SK-N-SH (cell line): ENCODE results near the gene MGLL. TPM values are rescaled to one million over a fixed set of nuclear protein-coding genes. Genes with fewer than 3 reads are reported as not detected.

Experiments
- CTCF ChIA-PET: fragments of 300-600, 350-600 bp; formaldehyde crosslinking; extraction: SDS; loops from one replicate; lab custom pipeline; 2021; lab: Yijun Ruan, JAX
- POLR2A ChIA-PET: fragments of 350-600 bp; sonication (Branson Sonifier 250); formaldehyde crosslinking; extraction: SDS; loops from one replicate; lab custom pipeline; 2020; ENCODE audit warnings: antibody characterized with exemption, inconsistent platforms; lab: Yijun Ruan, JAX
- DNase-seq: peaks from one replicate; pipeline ENCODE4 v3.0.0; 2012
- H2AFZ ChIP-seq: fragments of 200-600 bp; sonication (generic); 2 replicates; pipeline ENCODE4 v1.8.1; 2016; ENCODE audit warnings: antibody characterized with exemption, mild to moderate bottlenecking, low read depth
- H3F3A ChIP-seq: fragments of 200-600 bp; sonication (generic); replicated peaks from 2 replicates; pipeline ENCODE3; 2016; ENCODE audit warnings: antibody characterized with exemption, mild to moderate bottlenecking; ENCODE audit not compliant: insufficient read depth
- H3K27ac ChIP-seq, 2 experiments: fragments of 200-500 bp in 1 of 2; fragments of 200-600 bp in 1 of 2; sonication (Bioruptor generic) in 1 of 2; sonication (generic), shearing (Covaris generic) in 1 of 2; 2 replicates each; pipeline versions ENCODE4 v1.5.1 to v1.6.1; 2014 to 2016; ENCODE audit warnings: low read depth in 2 of 2, inconsistent platforms in 1 of 2, low read length in 1 of 2, mild to moderate bottlenecking in 1 of 2, mixed read lengths in 1 of 2
- H3K27me3 ChIP-seq: fragments of 200-600 bp; sonication (generic), shearing (Covaris generic); 2 replicates; pipeline ENCODE4 v1.6.1; 2016; ENCODE audit warnings: mixed run types; ENCODE audit not compliant: insufficient read depth
- H3K36me3 ChIP-seq, 2 experiments: fragments of 200-500 bp in 1 of 2; fragments of 200-600 bp in 1 of 2; sonication (Bioruptor generic) in 1 of 2; sonication (generic) in 1 of 2; replicated peaks in 1 of 2; 2 replicates each; pipeline versions ENCODE3 to v1.5.1; 2014 to 2016; ENCODE audit warnings: low read length in 1 of 2, mild to moderate bottlenecking in 1 of 2; ENCODE audit not compliant: insufficient read depth in 2 of 2, control insufficient read depth in 1 of 2
- H3K4me1 ChIP-seq, 2 experiments: fragments of 200-500 bp in 1 of 2; fragments of 200-600 bp in 1 of 2; sonication (Bioruptor generic) in 1 of 2; sonication (generic), shearing (Covaris generic) in 1 of 2; 2 replicates each; pipeline versions ENCODE4 v1.5.1 to v1.6.1; 2014 to 2016; ENCODE audit warnings: low read depth in 1 of 2, low read length in 1 of 2, mixed run types in 1 of 2; ENCODE audit not compliant: insufficient read depth in 2 of 2, control insufficient read depth in 1 of 2
- H3K4me2 ChIP-seq: fragments of 200-600 bp; sonication (generic), shearing (Covaris generic); 2 replicates; pipeline ENCODE4 v1.6.1; 2017; ENCODE audit warnings: mixed run types
- H3K4me3 ChIP-seq, 2 experiments: fragments of 200-500 bp in 1 of 2; fragments of 200-600 bp in 1 of 2; sonication (Bioruptor generic) in 1 of 2; sonication (generic), shearing (Covaris generic) in 1 of 2; 2 replicates each; pipeline versions ENCODE4 v1.5.1 to v1.8.1; 2014 to 2016; ENCODE audit warnings: low read depth in 2 of 2, inconsistent platforms in 1 of 2, low read length in 1 of 2, mild to moderate bottlenecking in 1 of 2, mixed read lengths in 1 of 2, moderate library complexity in 1 of 2
- H3K79me2 ChIP-seq: fragments of 200-600 bp; sonication (generic); 2 replicates; pipeline ENCODE4 v1.8.1; 2017; ENCODE audit warnings: mild to moderate bottlenecking; ENCODE audit not compliant: insufficient read depth
- H3K9ac ChIP-seq: fragments of 200-600 bp; sonication (generic); 2 replicates; pipeline ENCODE4 v1.6.1; 2017; ENCODE audit warnings: mixed run types
- H3K9me2 ChIP-seq: fragments of 200-600 bp; sonication (generic); 2 replicates; pipeline ENCODE4 v1.6.1; 2017; ENCODE audit warnings: mixed run types
- H3K9me3 ChIP-seq: fragments of 200-600 bp; sonication (generic); 2 replicates; pipeline ENCODE4 v1.6.1; 2017; ENCODE audit warnings: mixed run types, mild to moderate bottlenecking, moderate library complexity
- H4K20me1 ChIP-seq: fragments of 200-600 bp; sonication (generic); 2 replicates; pipeline ENCODE4 v1.6.1; 2017; ENCODE audit warnings: mild to moderate bottlenecking, mixed run types; ENCODE audit not compliant: insufficient read depth
- CHD2 ChIP-seq: fragments of 150-350 bp; IDR thresholded peaks from 2 replicates; pipeline ENCODE4 v1.6.1; 2018; ENCODE audit warnings: low read length; ENCODE audit not compliant: partially characterized antibody
- EP300 ChIP-seq, 2 experiments: IDR thresholded peaks; 2 replicates each; pipeline versions ENCODE4 v1.4.0 to v1.6.1; 2012; ENCODE audit warnings: borderline replicate concordance in 1 of 2, low read depth in 1 of 2, low read length in 1 of 2
- FOXJ3 ChIP-seq: sonication (generic); formaldehyde crosslinking; IDR thresholded peaks from 2 replicates; pipeline ENCODE4 v1.5.1; 2020; ENCODE audit warnings: mild to moderate bottlenecking, missing genetic modification reagents
- GATA2 ChIP-seq: sonication (generic); formaldehyde crosslinking; IDR thresholded peaks from 2 replicates; pipeline ENCODE4 v1.5.0; 2020; ENCODE audit warnings: mild to moderate bottlenecking, missing genetic modification reagents
- MXI1 ChIP-seq: IDR thresholded peaks from 2 replicates; pipeline ENCODE4 v1.6.1; 2012; ENCODE audit warnings: mild to moderate bottlenecking, low read depth, low read length, improper control_type of control experiment
- POLR2AphosphoS5 ChIP-seq: IDR thresholded peaks from 2 replicates; pipeline ENCODE4 v1.6.1; 2012; ENCODE audit warnings: low read depth, low read length
- RAD21 ChIP-seq: IDR thresholded peaks from 2 replicates; pipeline ENCODE4 v1.6.1; 2012; ENCODE audit warnings: mild to moderate bottlenecking, low read length
- RCOR1 ChIP-seq: fragments of 150-350 bp; IDR thresholded peaks from 2 replicates; pipeline ENCODE4 v1.6.1; 2017; ENCODE audit warnings: antibody characterized with exemption, low read length
- SMC3 ChIP-seq: IDR thresholded peaks from 2 replicates; pipeline ENCODE4 v1.6.1; 2012; ENCODE audit warnings: low read depth, low read length, improper control_type of control experiment
- TCF12 ChIP-seq: IDR thresholded peaks from 2 replicates; pipeline ENCODE4 v1.4.0; 2012
- YY1 ChIP-seq: IDR thresholded peaks from 2 replicates; pipeline ENCODE4 v1.4.0; 2012; ENCODE audit warnings: low read depth, mild to moderate bottlenecking
- WGBS: methylation state at CpG from one replicate; pipeline ENCODE4 v1.1.6; 2017; ENCODE audit warnings: low lambda C conversion rate; 5-methylcytosine and 5-hydroxymethylcytosine counted together
- polyA plus RNA-seq, 3 experiments: library from polyadenylated mRNA; depleted of rRNA; stranded (reverse); fragments of >200 nt; gene quantifications; 2 replicates each; pipeline ENCODE4 v1.2.3, GENCODE V29; 2012
- TF ChIP-seq, protein P1 (sequence below): IDR thresholded peaks from 2 replicates; pipeline ENCODE4 v1.6.1; 2012; ENCODE audit warnings: mild to moderate bottlenecking, low read depth, low read length, moderate library complexity
- TF ChIP-seq, protein P2 (sequence below): IDR thresholded peaks from 2 replicates; pipeline ENCODE4 v1.4.0; 2012; ENCODE audit warnings: low read depth, borderline replicate concordance

Gene MGLL
- polyA plus RNA-seq, 1 of the 3 experiments (the other 2 are of a cell fraction): 2.2 TPM

DNA sequence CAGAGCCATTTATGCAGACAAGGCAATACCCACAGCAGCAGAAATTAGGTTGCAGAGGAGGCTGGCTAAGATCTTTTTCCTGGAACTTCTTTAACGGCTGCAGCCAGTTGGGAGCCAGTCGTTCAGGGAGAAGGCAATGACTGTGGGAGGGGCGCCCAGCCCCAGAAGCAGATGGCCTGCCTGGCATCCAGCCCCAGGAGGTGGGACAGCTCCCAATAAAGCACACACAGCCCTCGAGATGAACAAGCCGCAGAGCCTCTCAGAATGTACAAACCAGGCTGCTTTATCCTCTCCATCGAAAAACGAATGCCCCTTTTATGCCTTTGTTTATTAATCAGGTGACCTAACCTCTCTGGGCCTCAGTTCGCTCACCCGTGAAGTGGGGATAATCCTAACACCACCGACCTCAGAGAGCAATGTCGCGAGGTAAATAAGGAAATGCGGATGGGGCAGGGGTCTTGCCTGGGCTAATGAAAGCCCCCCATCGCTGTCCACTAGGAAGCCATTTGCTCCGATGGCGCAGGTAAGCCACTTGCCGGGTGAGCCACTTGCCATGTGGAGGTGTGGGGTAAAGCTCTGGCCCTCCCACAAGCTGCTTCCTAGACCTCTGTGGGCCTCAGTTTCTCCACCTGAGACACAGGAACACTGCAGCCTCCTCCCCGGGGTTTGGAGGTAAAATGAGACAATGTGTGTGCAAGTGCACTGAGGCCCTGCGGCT, 35.8 kb downstream of the MGLL start:
- Histone ChIP-seq H3K79me2 (no peaks in the 10 kb centered on the region), H3K27me3 (no peaks in the 10 kb centered on the region), H3K4me2 (no peak overlapping the region), H3K9me3 (no peaks in the 10 kb centered on the region), H3K9me2 (no peaks in the 10 kb centered on the region), H3K27ac (peak overlapping the region in 1 of 2 experiments; percentile 99; a peak in 2 of 4 replicates), H3K4me1 (peaks cover 0 to 78% of the 10 kb centered on the region in 2 experiments; a peak in 2 of 4 replicates), H4K20me1 (no peaks in the 10 kb centered on the region), H3K9ac (no peak overlapping the region), H3K4me3 (no peak overlapping the region), H3K36me3 (no peaks in the 10 kb centered on the region), H2AFZ (no peak overlapping the region), H3F3A (no peaks in the 10 kb centered on the region)
- POLR2A ChIA-PET: interaction anchor here (2.4 to 2.5 kb wide), 2 partner anchors 10 to 90 kb away, joined by 12 to 14 read pairs; no protein-coding TSS in a partner anchor
- peak; percentile 36; the same call in 1 of the 2 replicates for TF ChIP-seq TCF12
- peak; percentile 64 for TF ChIP-seq CHD2
- TF ChIP-seq RAD21: peak; percentile 32
- TF ChIP-seq, protein P1, sequence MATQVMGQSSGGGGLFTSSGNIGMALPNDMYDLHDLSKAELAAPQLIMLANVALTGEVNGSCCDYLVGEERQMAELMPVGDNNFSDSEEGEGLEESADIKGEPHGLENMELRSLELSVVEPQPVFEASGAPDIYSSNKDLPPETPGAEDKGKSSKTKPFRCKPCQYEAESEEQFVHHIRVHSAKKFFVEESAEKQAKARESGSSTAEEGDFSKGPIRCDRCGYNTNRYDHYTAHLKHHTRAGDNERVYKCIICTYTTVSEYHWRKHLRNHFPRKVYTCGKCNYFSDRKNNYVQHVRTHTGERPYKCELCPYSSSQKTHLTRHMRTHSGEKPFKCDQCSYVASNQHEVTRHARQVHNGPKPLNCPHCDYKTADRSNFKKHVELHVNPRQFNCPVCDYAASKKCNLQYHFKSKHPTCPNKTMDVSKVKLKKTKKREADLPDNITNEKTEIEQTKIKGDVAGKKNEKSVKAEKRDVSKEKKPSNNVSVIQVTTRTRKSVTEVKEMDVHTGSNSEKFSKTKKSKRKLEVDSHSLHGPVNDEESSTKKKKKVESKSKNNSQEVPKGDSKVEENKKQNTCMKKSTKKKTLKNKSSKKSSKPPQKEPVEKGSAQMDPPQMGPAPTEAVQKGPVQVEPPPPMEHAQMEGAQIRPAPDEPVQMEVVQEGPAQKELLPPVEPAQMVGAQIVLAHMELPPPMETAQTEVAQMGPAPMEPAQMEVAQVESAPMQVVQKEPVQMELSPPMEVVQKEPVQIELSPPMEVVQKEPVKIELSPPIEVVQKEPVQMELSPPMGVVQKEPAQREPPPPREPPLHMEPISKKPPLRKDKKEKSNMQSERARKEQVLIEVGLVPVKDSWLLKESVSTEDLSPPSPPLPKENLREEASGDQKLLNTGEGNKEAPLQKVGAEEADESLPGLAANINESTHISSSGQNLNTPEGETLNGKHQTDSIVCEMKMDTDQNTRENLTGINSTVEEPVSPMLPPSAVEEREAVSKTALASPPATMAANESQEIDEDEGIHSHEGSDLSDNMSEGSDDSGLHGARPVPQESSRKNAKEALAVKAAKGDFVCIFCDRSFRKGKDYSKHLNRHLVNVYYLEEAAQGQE: peak; percentile 68; the same call in 1 of the 2 replicates
- TF ChIP-seq POLR2AphosphoS5: no peak
- peak; percentile 74 for TF ChIP-seq MXI1
- TF ChIP-seq YY1: no peak
- TF ChIP-seq, protein P2, sequence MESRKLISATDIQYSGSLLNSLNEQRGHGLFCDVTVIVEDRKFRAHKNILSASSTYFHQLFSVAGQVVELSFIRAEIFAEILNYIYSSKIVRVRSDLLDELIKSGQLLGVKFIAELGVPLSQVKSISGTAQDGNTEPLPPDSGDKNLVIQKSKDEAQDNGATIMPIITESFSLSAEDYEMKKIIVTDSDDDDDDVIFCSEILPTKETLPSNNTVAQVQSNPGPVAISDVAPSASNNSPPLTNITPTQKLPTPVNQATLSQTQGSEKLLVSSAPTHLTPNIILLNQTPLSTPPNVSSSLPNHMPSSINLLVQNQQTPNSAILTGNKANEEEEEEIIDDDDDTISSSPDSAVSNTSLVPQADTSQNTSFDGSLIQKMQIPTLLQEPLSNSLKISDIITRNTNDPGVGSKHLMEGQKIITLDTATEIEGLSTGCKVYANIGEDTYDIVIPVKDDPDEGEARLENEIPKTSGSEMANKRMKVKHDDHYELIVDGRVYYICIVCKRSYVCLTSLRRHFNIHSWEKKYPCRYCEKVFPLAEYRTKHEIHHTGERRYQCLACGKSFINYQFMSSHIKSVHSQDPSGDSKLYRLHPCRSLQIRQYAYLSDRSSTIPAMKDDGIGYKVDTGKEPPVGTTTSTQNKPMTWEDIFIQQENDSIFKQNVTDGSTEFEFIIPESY: no peak
- peak in 1 of 2 experiments; percentile 71; a peak in 1 of 4 replicates for TF ChIP-seq EP300 (IDR thresholded peaks at IDR 0.05; ENCODE audit: borderline replicate concordance in 1 of 2, low read depth in 1 of 2, low read length in 1 of 2)
- peak; percentile 55 for TF ChIP-seq GATA2 (CRISPR knock-in tag)
- TF ChIP-seq RCOR1: peak; percentile 78; the same call in 1 of the 2 replicates
- TF ChIP-seq SMC3: peak; percentile 16; the same call in 1 of the 2 replicates
- TF ChIP-seq FOXJ3 (CRISPR knock-in tag): peak; percentile 55; the same call in 1 of the 2 replicates
- CTCF ChIA-PET: interaction anchor here (0.9 to 4.7 kb wide), 9 partner anchors 10 to 241 kb away, joined by 3 to 38 read pairs (median 5); no protein-coding TSS in a partner anchor
- peak; percentile 89 for DNase-seq
- WGBS: 71% methylated on average over 15 of the region's 19 CpGs
